Osteoblast (primary cell): ENCODE results near the gene LGSN. TPM values are rescaled to one million over a fixed set of nuclear protein-coding genes. Genes with fewer than 3 reads are reported as not detected.
"Not testable (repeated sequence)": the region's sequence is repeated elsewhere in the genome, so short reads cannot be mapped to it uniquely, and the experiment has no call there.

Experiments used
- DNase-seq: peaks from one replicate; pipeline ENCODE4 v3.0.0; 2011; ENCODE audit warnings: low spot score, mixed read lengths; ENCODE audit not compliant: insufficient read length; ENCODE audit errors: missing footprints
- H2AFZ ChIP-seq: 2 replicates; pipeline ENCODE4 v1.6.0; 2011; ENCODE audit warnings: mild to moderate bottlenecking, low read length
- H3K27ac ChIP-seq: 2 replicates; pipeline ENCODE4 v1.5.1; 2011; ENCODE audit warnings: mild to moderate bottlenecking, low read depth, low read length, moderate library complexity
- H3K27me3 ChIP-seq: 2 replicates; pipeline ENCODE4 v1.6.0; 2012; ENCODE audit warnings: mild to moderate bottlenecking, control low read depth, inconsistent platforms, low read length, moderate library complexity; ENCODE audit not compliant: insufficient read depth
- H3K36me3 ChIP-seq: 2 replicates; pipeline ENCODE4 v1.5.1; 2011; ENCODE audit warnings: mild to moderate bottlenecking, low read length, control low read depth, moderate library complexity; ENCODE audit not compliant: insufficient read depth
- H3K4me1 ChIP-seq: 2 replicates; pipeline ENCODE4 v1.5.1; 2011; ENCODE audit warnings: mild to moderate bottlenecking, low read length, control low read depth, moderate library complexity; ENCODE audit not compliant: insufficient read depth
- H3K4me2 ChIP-seq: 2 replicates; pipeline ENCODE4 v1.6.0; 2011; ENCODE audit warnings: mild to moderate bottlenecking, low read length; ENCODE audit not compliant: insufficient read depth
- H3K4me3 ChIP-seq: fragments of 200-600 bp; sonication (generic); 3 replicates; pipeline ENCODE4 v1.5.1; 2012; ENCODE audit warnings: mild to moderate bottlenecking, low read length, inconsistent platforms; ENCODE audit not compliant: insufficient read depth
- H3K79me2 ChIP-seq: 2 replicates; pipeline ENCODE4 v1.6.0; 2012; ENCODE audit warnings: mild to moderate bottlenecking, low read length, control low read depth, inconsistent platforms; ENCODE audit not compliant: insufficient read depth
- H3K9me3 ChIP-seq: 2 replicates; pipeline ENCODE4 v1.5.1; 2011; ENCODE audit warnings: low read depth, low read length, control low read depth
- H4K20me1 ChIP-seq: 2 replicates; pipeline ENCODE4 v1.6.0; 2012; ENCODE audit warnings: mild to moderate bottlenecking, low read length, control low read depth; ENCODE audit not compliant: insufficient read depth
- total RNA-seq: library from RNA; depleted of rRNA; stranded (reverse); fragments of >200 nt; gene quantifications from 2 replicates; pipeline ENCODE4 v1.2.3, GENCODE V29; 2012
- TF ChIP-seq, protein P1 (sequence below): IDR thresholded peaks from 2 replicates; pipeline ENCODE4 v1.5.1; 2011; ENCODE audit warnings: mild to moderate bottlenecking, low read depth, low read length, moderate library complexity; ENCODE audit errors: extremely low read depth

LGSN gene
- total RNA-seq, 1 donor, result not detected

DNA sequence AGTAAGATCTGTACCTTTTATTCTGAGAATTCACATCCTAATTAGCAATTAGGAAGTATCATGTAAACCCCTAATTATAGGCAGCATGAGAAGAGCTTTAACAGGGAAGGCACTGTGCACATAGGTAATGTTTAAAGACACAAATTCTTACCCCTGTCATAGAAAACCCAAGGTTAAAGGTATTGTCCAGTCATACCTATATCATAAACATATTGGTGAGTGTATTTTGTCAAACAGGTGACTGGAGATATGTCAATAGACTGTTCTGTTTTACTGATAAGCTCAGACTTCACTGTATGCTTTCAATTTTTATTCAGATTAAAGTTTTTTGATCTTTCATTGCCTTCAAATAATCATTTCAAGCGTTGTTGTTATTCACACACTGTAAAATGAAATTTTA is 43.8 kb downstream of the LGSN start:
- no peaks in the 10 kb centered on the region for H3K4me1 ChIP-seq
- H3K79me2 ChIP-seq, result no peaks in the 10 kb centered on the region
- no peaks in the 10 kb centered on the region for H3K9me3 ChIP-seq
- TF ChIP-seq, protein P1, sequence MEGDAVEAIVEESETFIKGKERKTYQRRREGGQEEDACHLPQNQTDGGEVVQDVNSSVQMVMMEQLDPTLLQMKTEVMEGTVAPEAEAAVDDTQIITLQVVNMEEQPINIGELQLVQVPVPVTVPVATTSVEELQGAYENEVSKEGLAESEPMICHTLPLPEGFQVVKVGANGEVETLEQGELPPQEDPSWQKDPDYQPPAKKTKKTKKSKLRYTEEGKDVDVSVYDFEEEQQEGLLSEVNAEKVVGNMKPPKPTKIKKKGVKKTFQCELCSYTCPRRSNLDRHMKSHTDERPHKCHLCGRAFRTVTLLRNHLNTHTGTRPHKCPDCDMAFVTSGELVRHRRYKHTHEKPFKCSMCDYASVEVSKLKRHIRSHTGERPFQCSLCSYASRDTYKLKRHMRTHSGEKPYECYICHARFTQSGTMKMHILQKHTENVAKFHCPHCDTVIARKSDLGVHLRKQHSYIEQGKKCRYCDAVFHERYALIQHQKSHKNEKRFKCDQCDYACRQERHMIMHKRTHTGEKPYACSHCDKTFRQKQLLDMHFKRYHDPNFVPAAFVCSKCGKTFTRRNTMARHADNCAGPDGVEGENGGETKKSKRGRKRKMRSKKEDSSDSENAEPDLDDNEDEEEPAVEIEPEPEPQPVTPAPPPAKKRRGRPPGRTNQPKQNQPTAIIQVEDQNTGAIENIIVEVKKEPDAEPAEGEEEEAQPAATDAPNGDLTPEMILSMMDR, result no peak
- no peak for DNase-seq
- no peak overlapping the region for H3K4me2 ChIP-seq
- no peaks in the 10 kb centered on the region for H4K20me1 ChIP-seq
- H3K27ac ChIP-seq, result no peak overlapping the region
- no peaks in the 10 kb centered on the region for H3K36me3 ChIP-seq
- no peak overlapping the region for H2AFZ ChIP-seq
- H3K27me3 ChIP-seq, result no peaks in the 10 kb centered on the region
- no peak overlapping the region for H3K4me3 ChIP-seq

DNA sequence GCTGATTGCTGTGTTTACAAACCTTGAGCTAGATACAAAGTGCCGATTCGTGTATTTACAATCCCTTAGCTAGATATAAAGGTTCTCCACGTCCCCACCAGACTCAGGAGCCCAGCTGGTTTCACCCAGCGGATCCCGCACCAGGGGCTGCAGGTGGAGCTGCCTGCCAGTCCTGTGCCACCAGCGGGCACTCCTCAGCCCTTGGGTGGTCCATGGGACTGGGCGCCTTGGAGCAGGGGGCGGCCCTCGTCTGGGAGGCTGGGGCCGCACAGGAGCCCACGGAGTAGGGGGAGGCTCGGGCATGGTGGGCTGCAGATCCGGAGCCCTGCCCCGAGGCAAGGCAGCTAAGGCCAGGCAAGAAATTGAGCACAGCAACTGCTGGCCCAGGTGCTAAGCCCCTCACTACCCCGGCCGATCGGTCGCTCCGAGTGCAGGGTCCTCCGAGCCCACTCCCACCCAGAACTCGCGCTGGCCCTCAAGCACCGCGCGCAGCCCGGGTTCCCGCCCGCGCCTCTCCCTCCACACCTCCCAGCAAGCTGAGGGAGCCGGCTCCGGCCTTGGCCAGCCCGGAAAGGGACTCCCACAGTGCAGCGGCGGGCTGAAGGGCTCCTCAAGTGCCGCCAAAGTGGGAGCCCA is 44.9 kb downstream of the LGSN start:
- not testable (repeated sequence) for H3K9me3 ChIP-seq, H3K36me3 ChIP-seq, H2AFZ ChIP-seq, H3K4me1 ChIP-seq, H3K27me3 ChIP-seq, H3K79me2 ChIP-seq, H4K20me1 ChIP-seq, H3K4me3 ChIP-seq, H3K27ac ChIP-seq, H3K4me2 ChIP-seq, DNase-seq

DNA sequence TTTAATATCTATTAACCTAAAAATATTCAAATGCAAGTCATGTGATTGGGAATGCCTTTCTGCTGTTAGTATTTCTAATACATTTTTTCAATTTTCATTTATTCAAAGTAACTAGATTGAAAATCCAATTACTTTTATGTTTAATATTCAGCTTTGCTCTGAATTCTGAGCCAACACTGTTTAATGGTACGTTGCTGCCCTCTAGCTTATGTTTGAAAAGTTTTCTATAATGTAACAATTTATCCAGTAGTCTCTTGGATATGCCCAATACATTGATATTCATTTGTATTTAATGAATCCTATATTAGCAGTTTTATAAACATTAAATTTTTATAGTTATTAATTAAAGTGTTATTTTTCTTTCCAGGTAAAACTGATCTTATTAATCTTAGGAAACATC is 47.4 kb downstream of the LGSN start:
- TF ChIP-seq, protein P1, result peak; percentile 28
- no peaks in the 10 kb centered on the region for H3K27me3 ChIP-seq
- H3K4me2 ChIP-seq, result no peak overlapping the region
- DNase-seq, result peak; percentile 30
- no peaks in the 10 kb centered on the region for H3K9me3 ChIP-seq
- no peak overlapping the region for H2AFZ ChIP-seq
- no peak overlapping the region for H3K4me3 ChIP-seq
- H3K79me2 ChIP-seq, result no peaks in the 10 kb centered on the region
- H4K20me1 ChIP-seq, result no peaks in the 10 kb centered on the region
- H3K27ac ChIP-seq, result no peak overlapping the region
- no peaks in the 10 kb centered on the region for H3K36me3 ChIP-seq
- no peaks in the 10 kb centered on the region for H3K4me1 ChIP-seq

DNA sequence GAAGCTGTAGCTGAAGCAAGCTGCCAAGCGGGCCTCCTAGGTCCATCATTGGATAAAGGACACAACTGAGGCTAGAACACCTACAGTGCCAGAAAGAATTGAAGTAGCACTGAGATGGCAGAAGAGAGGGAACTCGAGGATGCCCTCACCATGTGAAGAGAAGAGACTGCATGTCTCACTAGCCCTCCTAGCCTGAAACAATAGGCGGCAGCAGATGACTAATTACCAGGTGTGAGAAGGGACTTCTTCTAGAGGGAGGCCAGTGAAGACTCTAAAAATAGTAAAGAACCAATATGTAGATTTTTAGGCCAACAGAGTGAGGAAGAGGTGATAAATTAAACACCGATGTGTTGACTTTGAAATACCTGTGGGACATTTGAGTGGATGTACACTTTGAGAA is 50.3 kb downstream of the LGSN start:
- Histone ChIP-seq H3K27me3 (no peaks in the 10 kb centered on the region), H2AFZ (no peak overlapping the region), H3K27ac (no peak overlapping the region), H3K4me3 (no peak overlapping the region), H3K9me3 (no peaks in the 10 kb centered on the region), H3K4me1 (no peaks in the 10 kb centered on the region), H3K79me2 (no peaks in the 10 kb centered on the region), H3K4me2 (no peak overlapping the region), H3K36me3 (no peaks in the 10 kb centered on the region), H4K20me1 (no peaks in the 10 kb centered on the region)
- DNase-seq, result no peak
- TF ChIP-seq, protein P1, result no peak
